ENCODE results near the gene TMEM63A. TPM values are rescaled to one million over a fixed set of nuclear protein-coding genes. Genes with fewer than 3 reads are reported as not detected.

Gene TMEM63A
- total and polyA plus RNA-seq, 2 donors (not counting 3 experiments of a cell fraction or from before 2014, with no cell fraction given), result 28.7 to 41.4 TPM

- no peak overlapping the region for H3K4me3 ChIP-seq (replicated peaks in 1 of 3; ENCODE audit: insufficient read depth in 1 of 3, low read depth in 1 of 3, low read length in 3 of 3)
- H3K4me2 ChIP-seq (ENCODE audit: insufficient read depth, low read length), result no peak overlapping the region
- no peaks in the 10 kb centered on the region for H3K9me3 ChIP-seq (replicated peaks; ENCODE audit: control insufficient read depth, insufficient read depth, low read length)
- no peaks in the 10 kb centered on the region for H4K20me1 ChIP-seq (replicated peaks; ENCODE audit: control insufficient read depth, extremely low read depth, insufficient read depth, low read length)
- H3K27me3 ChIP-seq (ENCODE audit: control insufficient read depth in 2 of 2, insufficient read depth in 2 of 2, low read length in 2 of 2), result no peaks in the 10 kb centered on the region
- H3K4me1 ChIP-seq (ENCODE audit: control insufficient read depth, extremely low read depth, insufficient read depth, low read length), result peaks cover 7% of the 10 kb centered on the region
- intact Hi-C loops (cut with micrococcal nuclease), result no loop called here
- H3K36me3 ChIP-seq (ENCODE audit: control insufficient read depth in 2 of 2, extremely low read depth in 1 of 2, insufficient read depth in 2 of 2, low read length in 2 of 2), result no peaks in the 10 kb centered on the region
- no peak for DNase-seq (ENCODE audit: low read depth, low spot score)
- dilution Hi-C loops (cut with MboI; ENCODE audit: extremely low pct_ligation_motif_present, low sequenced_read_pairs), result no loop called here
- peak; percentile 37 for FAIRE-seq
- CTCF ChIA-PET, result no interaction called here
- no peak overlapping the region for H3K9ac ChIP-seq (replicated peaks; ENCODE audit: extremely low read depth, insufficient read depth, low read length)
- no TSS peak for BruUV-seq (replicated peaks)
- no peak for TF ChIP-seq EZH2 (IDR thresholded peaks at IDR 0.05; ENCODE audit: borderline replicate concordance, low read depth, low read length, severe bottlenecking)
- TF ChIP-seq POLR2AphosphoS5 (IDR thresholded peaks at IDR 0.05; ENCODE audit: insufficient read depth, low read depth, low read length), result no peak
- TF ChIP-seq GATA2 (IDR thresholded peaks at IDR 0.05; ENCODE audit: insufficient read depth, insufficient read length, low read depth, low read length), result no peak
- TF ChIP-seq FOS (IDR thresholded peaks at IDR 0.05; ENCODE audit: borderline replicate concordance, insufficient read depth, low read length), result no peak
- TF ChIP-seq MAX (IDR thresholded peaks at IDR 0.05; ENCODE audit: insufficient read depth, insufficient read length), result no peak
- TF ChIP-seq MYC (IDR thresholded peaks at IDR 0.05; ENCODE audit: low read depth, low read length), result no peak
- no peak for TF ChIP-seq CTCF (IDR thresholded peaks at IDR 0.05; ENCODE audit: extremely low read depth in 1 of 2, insufficient read depth in 1 of 2, low read depth in 1 of 2, low read length in 2 of 2)
- no peak for TF ChIP-seq POLR2A (IDR thresholded peaks at IDR 0.05; ENCODE audit: low read depth, low read length)
- TF ChIP-seq JUN (IDR thresholded peaks at IDR 0.05; ENCODE audit: borderline replicate concordance, insufficient read depth, insufficient read length, low read depth), result no peak
- H3K79me2 ChIP-seq (ENCODE audit: control insufficient read depth, insufficient read depth, low read length), result no peaks in the 10 kb centered on the region
- H3K27ac ChIP-seq (ENCODE audit: insufficient read depth, low read depth, low read length), result no peak overlapping the region
- no peaks in the 10 kb centered on the region for H3K9me1 ChIP-seq (replicated peaks; ENCODE audit: control insufficient read depth, extremely low read depth, insufficient read depth, low read length)
- H2AFZ ChIP-seq (ENCODE audit: low read depth, low read length), result no peak overlapping the region
- POLR2A ChIA-PET, result no interaction called here
Measured at GRCh38 chr1:225896494-225896893, 14.3 kb upstream of the TMEM63A start.

Data from endothelial cell of umbilical vein (primary cell).